Fibroblast of pulmonary artery (primary cell): Measurements from ENCODE around the gene NOL4L.

Experiments used
- DNase-seq: peaks from one replicate; pipeline ENCODE4 v3.0.0-alpha.2; 2010; ENCODE audit warnings: low read depth
- H3K4me3 ChIP-seq: replicated peaks from 2 replicates; pipeline ENCODE4 v1.5.1; 2011; ENCODE audit warnings: low read depth, mild to moderate bottlenecking, control low read depth, low read length, moderate library complexity
- CTCF ChIP-seq: IDR thresholded peaks from 2 replicates; pipeline ENCODE4 v1.5.1; 2011; ENCODE audit warnings: mild to moderate bottlenecking, control low read depth, low read length, inconsistent platforms; ENCODE audit errors: missing control alignments

Gene NOL4L

GRCh38 chr20:32449890-32450401 is 135.2 kb downstream of the NOL4L start:
- DNase-seq = no peak
- H3K4me3 ChIP-seq = no peak overlapping the region
- TF ChIP-seq CTCF = no peak

GRCh38 chr20:32449057-32449889 is 135.9 kb downstream of the NOL4L start:
- DNase-seq = no peak
- no peak overlapping the region for H3K4me3 ChIP-seq
- no peak for TF ChIP-seq CTCF

- no peak for TF ChIP-seq CTCF
- H3K4me3 ChIP-seq = no peak overlapping the region
- no peak for DNase-seq
Measured at GRCh38 chr20:32448306-32449056, 136.7 kb downstream of the NOL4L start.

- DNase-seq = no peak
- no peak for TF ChIP-seq CTCF
Measured at GRCh38 chr20:32447136-32448027, 137.8 kb downstream of the NOL4L start.

GRCh38 chr20:32446301-32447100 is 138.6 kb downstream of the NOL4L start:
- no peak for TF ChIP-seq CTCF
- no peak overlapping the region for H3K4me3 ChIP-seq
- DNase-seq = no peak

More at GRCh38 chr20:32447136-32448027, 137.8 kb downstream of the NOL4L start:
- H3K4me3 ChIP-seq = no peak overlapping the region
